Measurements from ENCODE around the gene SH3BGRL.

DNA sequence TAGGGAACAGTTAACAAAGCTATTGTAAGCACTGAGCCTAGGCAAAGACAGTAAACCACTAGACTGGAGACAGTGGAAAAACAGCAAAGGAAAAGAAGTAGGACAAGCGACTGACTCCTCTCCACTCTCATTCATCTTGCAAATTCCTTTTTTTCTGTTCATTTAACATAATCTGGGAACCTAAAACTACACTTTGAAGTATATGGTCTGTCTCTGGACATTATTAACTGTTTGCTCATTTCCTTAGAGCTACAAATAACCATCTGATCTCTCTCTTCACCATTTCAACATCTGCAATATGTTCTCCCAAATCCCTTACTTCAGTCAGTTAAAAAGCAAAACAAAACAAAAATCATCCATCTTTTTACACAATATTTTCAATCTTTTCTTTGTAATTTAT lies 831 bp upstream of the SH3BGRL start:
- TF ChIP-seq, protein P1, sequence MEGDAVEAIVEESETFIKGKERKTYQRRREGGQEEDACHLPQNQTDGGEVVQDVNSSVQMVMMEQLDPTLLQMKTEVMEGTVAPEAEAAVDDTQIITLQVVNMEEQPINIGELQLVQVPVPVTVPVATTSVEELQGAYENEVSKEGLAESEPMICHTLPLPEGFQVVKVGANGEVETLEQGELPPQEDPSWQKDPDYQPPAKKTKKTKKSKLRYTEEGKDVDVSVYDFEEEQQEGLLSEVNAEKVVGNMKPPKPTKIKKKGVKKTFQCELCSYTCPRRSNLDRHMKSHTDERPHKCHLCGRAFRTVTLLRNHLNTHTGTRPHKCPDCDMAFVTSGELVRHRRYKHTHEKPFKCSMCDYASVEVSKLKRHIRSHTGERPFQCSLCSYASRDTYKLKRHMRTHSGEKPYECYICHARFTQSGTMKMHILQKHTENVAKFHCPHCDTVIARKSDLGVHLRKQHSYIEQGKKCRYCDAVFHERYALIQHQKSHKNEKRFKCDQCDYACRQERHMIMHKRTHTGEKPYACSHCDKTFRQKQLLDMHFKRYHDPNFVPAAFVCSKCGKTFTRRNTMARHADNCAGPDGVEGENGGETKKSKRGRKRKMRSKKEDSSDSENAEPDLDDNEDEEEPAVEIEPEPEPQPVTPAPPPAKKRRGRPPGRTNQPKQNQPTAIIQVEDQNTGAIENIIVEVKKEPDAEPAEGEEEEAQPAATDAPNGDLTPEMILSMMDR (conservative IDR thresholded peaks at IDR 0.05 in 1 of 2, IDR thresholded peaks at IDR 0.05 in 1 of 2; ENCODE audit: low read depth in 1 of 2, low read length in 2 of 2): no peak
- no peak for TF ChIP-seq EZH2 (IDR thresholded peaks at IDR 0.05; ENCODE audit: low read length, missing control alignments)

All from fibroblast of lung (primary cell).